Measurements from ENCODE around the gene DENND4A. TPM values are rescaled to one million over a fixed set of nuclear protein-coding genes. Genes with fewer than 3 reads are reported as not detected.

The DENND4A gene
- total and polyA plus RNA-seq, 9 of the 15 experiments (the other 6 are each of a cell fraction or from before 2014, with no cell fraction given) = 6.8 to 32.3 (median 19.9) TPM

- TF ChIP-seq ZNF584 (CRISPR knock-in tag; IDR thresholded peaks at IDR 0.05; ENCODE audit: low read depth) = 0 out of 2 replicates have a peak, but pooled peaks have one; percentile 65
Measured at GRCh38 chr15:65730549-65731172, 61.4 kb downstream of the DENND4A start (continued).

GRCh38 chr15:65724464-65725215 lies 67.5 kb downstream of the DENND4A start:
- no TSS peak for BruUV-seq (replicated peaks)
- Histone ChIP-seq H3K9ac (ENCODE audit: insufficient read depth in 1 of 2, low read depth in 2 of 2, low read length in 2 of 2) (no peak overlapping the region), H2AFZ (ENCODE audit: low read depth, low read length) (no peak overlapping the region), H3K9me3 (replicated peaks; ENCODE audit: control insufficient read depth, insufficient read depth, low read depth, low read length) (no peaks in the 10 kb centered on the region), H4K20me1 (replicated peaks; ENCODE audit: control insufficient read depth, insufficient read depth, low read length) (no peaks in the 10 kb centered on the region), H3K27me3 (ENCODE audit: control insufficient read depth in 2 of 2, insufficient read depth in 2 of 2, low read length in 2 of 2) (no peaks in the 10 kb centered on the region), H3K27ac (ENCODE audit: extremely low read depth, low read depth, low read length) (no peak overlapping the region), H3K36me3 (ENCODE audit: control insufficient read depth, insufficient read depth, low read length) (peaks cover 22% of the 10 kb centered on the region), H3K9me1 (ENCODE audit: control insufficient read depth, insufficient read depth, low read length) (no peaks in the 10 kb centered on the region), H3K4me1 (replicated peaks in 1 of 2; ENCODE audit: control insufficient read depth in 2 of 2, insufficient read depth in 2 of 2, low read length in 2 of 2) (no peaks in the 10 kb centered on the region; a peak in 1 of 5 replicates), H3K4me3 (no peak overlapping the region), H3K4me2 (ENCODE audit: insufficient read depth, low read length) (no peak overlapping the region), H3K79me2 (ENCODE audit: control insufficient read depth, insufficient read depth, low read length) (no peaks in the 10 kb centered on the region)
- intact Hi-C loops (cut with micrococcal nuclease) (no loop called here), in situ Hi-C loops (cut with MboI) (no loop called here)
- DNase-seq (ENCODE audit: extremely low read depth in 1 of 4, low spot score in 3 of 4) = no peak
- ATAC-seq = no peak
- ChIA-PET POLR2A (interaction anchor here (0.6 kb wide), 1 partner anchor 40 kb away, joined by 3 read pairs; no protein-coding TSS in a partner anchor), CTCF (ENCODE audit: low intra/inter-chr PET ratio) (no interaction called here)
- FAIRE-seq = no peak
- WGBS (ENCODE audit: insufficient coverage, low coverage, missing lambda C conversion rate) = 73% methylated on average over 3 of the region's 3 CpGs
- no peak for TF ChIP-seq REST (IDR thresholded peaks at IDR 0.05; ENCODE audit: borderline replicate concordance)
- TF ChIP-seq REST (CRISPR knock-in tag; IDR thresholded peaks at IDR 0.05; ENCODE audit: low read depth) = no peak
- TF ChIP-seq EP300 (IDR thresholded peaks at IDR 0.05; ENCODE audit: low read length) = no peak
- TF ChIP-seq FOXA3 (CRISPR knock-in tag; conservative IDR thresholded peaks at IDR 0.05 in 1 of 2, IDR thresholded peaks at IDR 0.05 in 1 of 2) = no peak
- TF ChIP-seq JUN (IDR thresholded peaks at IDR 0.05; ENCODE audit: borderline replicate concordance, low read depth, low read length) = no peak
- TF ChIP-seq JUN (CRISPR knock-in tag; IDR thresholded peaks at IDR 0.05; ENCODE audit: borderline replicate concordance) = no peak
- no peak for TF ChIP-seq DIDO1 (tag; IDR thresholded peaks at IDR 0.05; ENCODE audit: low read depth)
- no peak for TF ChIP-seq ZNF695 (CRISPR knock-in tag; IDR thresholded peaks at IDR 0.05)
- TF ChIP-seq HINFP (tag; conservative IDR thresholded peaks at IDR 0.05; ENCODE audit: low read depth) = no peak
